Subcutaneous adipose tissue (tissue), 4 donors: ENCODE results near the gene ULK4. TPM values are rescaled to one million over a fixed set of nuclear protein-coding genes. Genes with fewer than 3 reads are reported as not detected.

ENCODE experiments used
- total RNA-seq, 4 donors: library from RNA; depleted of rRNA; stranded (reverse); fragments of >200 nt; gene quantifications; one replicate each; pipeline ENCODE4 v1.1.0, GENCODE V29; 2016
- TF ChIP-seq, protein P1 (sequence below): fragments of 450-650 bp; IDR thresholded peaks from one replicate; pipeline ENCODE4 v1.5.1; 2016; ENCODE audit warnings: low read depth, mild to moderate bottlenecking, control low read depth, antibody characterized with exemption, moderate library complexity

ULK4 gene
- total RNA-seq, 4 donors from 2014 or later: 10.6 to 32.0 (median 22.6) TPM

DNA sequence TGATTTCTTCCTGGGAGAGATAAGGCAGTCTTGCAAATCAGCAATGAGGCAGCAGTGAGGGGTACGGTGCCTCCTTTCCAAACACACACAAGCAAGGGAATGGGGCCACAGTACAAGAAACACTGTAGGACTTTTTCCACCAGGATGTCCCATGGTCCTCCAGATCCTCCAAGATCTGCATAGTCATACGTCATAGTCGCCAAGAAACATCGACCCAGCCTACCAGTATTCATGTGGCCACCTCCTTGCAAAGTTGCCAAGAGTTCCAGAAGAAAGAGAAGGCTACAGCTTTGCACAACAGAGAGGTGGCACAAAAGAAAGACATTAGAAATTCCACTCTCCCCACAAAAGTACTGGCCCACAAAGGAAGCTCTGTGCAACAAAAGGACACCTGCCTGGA, 504.7 kb downstream of the ULK4 start:
- TF ChIP-seq, protein P1, sequence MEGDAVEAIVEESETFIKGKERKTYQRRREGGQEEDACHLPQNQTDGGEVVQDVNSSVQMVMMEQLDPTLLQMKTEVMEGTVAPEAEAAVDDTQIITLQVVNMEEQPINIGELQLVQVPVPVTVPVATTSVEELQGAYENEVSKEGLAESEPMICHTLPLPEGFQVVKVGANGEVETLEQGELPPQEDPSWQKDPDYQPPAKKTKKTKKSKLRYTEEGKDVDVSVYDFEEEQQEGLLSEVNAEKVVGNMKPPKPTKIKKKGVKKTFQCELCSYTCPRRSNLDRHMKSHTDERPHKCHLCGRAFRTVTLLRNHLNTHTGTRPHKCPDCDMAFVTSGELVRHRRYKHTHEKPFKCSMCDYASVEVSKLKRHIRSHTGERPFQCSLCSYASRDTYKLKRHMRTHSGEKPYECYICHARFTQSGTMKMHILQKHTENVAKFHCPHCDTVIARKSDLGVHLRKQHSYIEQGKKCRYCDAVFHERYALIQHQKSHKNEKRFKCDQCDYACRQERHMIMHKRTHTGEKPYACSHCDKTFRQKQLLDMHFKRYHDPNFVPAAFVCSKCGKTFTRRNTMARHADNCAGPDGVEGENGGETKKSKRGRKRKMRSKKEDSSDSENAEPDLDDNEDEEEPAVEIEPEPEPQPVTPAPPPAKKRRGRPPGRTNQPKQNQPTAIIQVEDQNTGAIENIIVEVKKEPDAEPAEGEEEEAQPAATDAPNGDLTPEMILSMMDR: no peak

DNA sequence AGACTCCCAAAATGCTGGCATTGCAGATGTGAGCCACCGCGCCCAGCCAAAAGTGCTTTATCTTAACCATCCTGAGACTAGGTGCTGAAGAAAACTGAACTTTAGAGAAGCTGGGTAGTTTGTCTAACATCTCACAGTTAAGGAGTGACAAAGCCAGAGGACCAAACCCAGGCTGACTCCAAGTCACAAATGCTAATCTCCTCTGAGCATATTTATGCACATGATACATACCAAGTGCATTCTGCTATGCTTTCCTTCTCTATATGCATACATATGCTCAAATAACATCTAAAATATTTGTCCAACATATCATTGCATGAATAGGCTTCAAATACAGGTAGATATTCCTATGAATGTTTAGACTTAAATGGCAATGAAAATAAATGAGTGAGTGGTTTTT, 505.7 kb downstream of the ULK4 start:
- TF ChIP-seq, protein P1: no peak

DNA sequence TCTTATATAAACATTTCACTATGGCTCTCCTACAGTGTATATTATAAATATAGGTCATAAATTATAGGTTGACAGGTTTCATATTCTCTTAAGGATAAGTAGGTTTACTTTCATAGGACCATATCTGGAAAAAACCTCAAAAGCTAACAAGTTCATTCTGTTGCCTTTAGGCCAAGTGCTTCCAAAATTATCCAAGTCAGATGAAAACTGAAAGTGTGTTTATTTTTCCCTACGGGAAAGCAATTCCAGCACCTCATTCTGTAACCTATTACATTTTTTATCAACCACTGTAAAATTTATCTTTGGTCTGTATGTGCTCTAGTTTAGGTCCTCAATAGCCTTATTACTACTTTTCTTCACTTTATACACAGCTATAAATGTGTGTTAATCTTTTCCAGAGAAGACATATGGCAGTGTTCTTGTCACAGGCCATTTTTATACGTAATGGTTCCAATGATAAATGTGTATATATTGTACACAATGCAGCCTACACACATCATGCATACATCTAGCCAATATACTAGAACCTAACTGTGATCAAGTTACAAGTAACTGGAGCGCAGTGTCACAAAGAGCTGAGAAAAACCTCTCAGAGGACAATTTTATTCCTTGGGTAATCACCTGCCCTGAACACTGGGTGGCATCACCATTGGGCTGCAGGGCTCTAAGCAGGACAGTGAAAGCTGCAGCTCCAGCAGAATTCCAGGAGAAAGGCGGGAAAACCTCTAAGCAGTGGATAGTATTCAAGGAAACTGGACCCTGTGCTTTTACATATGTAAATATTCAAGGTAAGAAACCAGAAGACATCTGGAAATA, 511.3 kb downstream of the ULK4 start:
- TF ChIP-seq, protein P1: no peak

DNA sequence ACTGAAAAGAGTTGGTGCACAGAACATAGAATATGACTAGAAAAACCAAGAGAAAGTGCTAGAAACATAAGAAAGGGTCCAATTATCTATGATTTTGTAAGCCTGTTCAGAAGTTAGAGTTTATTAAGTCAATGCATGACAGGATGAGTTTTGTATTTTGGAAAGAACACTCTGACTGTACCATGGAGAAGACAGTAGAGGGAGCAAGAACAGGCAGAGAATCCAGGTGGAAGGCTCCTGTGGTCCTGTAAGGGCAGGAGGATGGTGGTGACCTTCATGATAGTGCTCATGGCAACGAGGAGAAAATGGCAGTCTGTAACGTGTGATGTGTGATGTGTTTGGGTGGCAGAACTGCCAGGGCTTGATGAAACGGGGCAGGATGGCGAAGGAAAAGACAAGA, 513.5 kb downstream of the ULK4 start:
- TF ChIP-seq, protein P1: no peak

DNA sequence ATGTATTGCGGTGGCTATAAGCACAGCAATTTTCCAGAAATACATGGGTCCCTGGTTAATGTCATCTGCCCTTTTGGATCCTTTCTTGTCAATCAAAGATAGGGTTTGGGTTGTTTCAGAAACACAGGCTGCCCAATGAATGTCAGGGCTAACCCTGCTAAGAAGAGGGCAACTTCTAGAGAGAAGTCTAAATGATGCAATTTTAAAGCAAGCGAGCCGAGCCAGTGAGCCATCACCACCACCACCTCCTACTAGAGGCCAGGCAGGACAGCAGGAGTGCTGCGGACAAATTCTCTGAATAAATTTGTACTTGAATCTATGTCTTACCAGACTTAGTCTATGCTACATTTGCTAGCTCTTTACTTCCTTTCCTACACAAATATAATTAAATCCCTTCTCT, 514.2 kb downstream of the ULK4 start:
- TF ChIP-seq, protein P1: no peak

DNA sequence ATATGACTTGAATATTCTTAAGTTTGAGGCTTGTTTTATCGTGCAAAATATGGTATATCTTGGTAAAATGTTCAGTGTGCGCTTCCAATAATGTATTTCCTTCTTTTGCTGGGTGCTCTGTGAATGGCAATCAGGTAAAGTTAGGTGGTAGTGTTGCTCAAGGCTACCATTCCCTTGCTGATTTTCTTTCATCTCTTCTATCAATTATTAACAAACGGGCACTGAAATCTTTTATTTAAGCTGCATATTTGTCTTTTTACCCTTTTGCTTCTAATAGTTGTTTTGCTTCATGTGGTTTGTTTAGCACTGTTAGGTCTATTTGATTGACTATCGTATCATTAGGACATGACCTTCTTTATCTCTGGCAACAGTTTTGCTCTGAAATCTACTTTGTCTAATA, 520.3 kb downstream of the ULK4 start:
- TF ChIP-seq, protein P1: no peak

DNA sequence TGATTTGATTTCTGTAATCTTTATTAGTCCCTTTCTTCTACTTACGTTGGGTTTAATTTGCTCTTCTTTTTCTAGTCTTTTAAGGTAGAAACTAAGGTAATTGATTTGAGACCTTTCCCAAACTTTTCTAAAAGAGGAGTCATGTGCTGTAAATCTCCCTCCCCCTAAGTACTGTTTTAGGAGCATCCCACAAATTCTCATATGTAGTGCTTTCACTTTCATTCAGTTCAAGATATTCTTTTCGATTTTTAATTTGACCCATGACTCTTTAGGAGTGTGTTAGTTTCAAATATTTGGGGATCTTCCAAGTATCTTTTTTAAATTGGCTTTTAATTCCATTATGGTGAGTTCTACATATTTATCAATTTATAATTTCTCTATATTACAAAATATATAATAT, 520.8 kb downstream of the ULK4 start:
- TF ChIP-seq, protein P1: no peak
